ENCODE data around the gene S100A7. TPM values are rescaled to one million over a fixed set of nuclear protein-coding genes. Genes with fewer than 3 reads are reported as not detected.

The S100A7 gene
- total RNA-seq, 1 donor from 2014 or later = not detected

DNA sequence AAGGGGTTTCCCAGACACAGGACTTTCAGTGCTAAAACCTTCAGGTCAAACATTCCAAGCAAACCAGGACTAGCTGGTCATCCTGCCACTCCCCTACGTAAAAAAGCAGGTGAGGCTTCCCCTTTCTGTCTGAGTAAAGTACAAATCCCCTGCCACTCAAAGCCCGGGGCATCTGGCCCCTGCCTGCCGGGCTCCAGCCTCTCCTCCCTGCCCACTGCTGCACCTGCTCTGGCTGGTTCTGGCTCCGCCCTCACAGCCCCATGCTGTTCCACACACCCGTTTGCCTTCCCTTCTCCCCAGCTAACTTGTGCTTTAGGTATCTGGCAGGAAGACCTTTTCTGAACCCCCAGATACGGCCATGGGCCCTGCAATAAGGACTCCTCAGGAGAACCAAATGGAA is 23.3 kb upstream of the S100A7 start:
- DNase-seq (no peak), ATAC-seq (no peak)
- TF ChIP-seq, protein P1, sequence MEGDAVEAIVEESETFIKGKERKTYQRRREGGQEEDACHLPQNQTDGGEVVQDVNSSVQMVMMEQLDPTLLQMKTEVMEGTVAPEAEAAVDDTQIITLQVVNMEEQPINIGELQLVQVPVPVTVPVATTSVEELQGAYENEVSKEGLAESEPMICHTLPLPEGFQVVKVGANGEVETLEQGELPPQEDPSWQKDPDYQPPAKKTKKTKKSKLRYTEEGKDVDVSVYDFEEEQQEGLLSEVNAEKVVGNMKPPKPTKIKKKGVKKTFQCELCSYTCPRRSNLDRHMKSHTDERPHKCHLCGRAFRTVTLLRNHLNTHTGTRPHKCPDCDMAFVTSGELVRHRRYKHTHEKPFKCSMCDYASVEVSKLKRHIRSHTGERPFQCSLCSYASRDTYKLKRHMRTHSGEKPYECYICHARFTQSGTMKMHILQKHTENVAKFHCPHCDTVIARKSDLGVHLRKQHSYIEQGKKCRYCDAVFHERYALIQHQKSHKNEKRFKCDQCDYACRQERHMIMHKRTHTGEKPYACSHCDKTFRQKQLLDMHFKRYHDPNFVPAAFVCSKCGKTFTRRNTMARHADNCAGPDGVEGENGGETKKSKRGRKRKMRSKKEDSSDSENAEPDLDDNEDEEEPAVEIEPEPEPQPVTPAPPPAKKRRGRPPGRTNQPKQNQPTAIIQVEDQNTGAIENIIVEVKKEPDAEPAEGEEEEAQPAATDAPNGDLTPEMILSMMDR (IDR thresholded peaks at IDR 0.05) = no peak
- no peak overlapping the region for H3K4me3 ChIP-seq
- H3K27ac ChIP-seq = no peak overlapping the region
- H3K4me1 ChIP-seq = no peaks in the 10 kb centered on the region
- intact Hi-C loops (cut with DNase I) = no loop called here
- H3K27me3 ChIP-seq = no peaks in the 10 kb centered on the region
- no peaks in the 10 kb centered on the region for H3K36me3 ChIP-seq
- no peaks in the 10 kb centered on the region for H3K9me3 ChIP-seq

DNA sequence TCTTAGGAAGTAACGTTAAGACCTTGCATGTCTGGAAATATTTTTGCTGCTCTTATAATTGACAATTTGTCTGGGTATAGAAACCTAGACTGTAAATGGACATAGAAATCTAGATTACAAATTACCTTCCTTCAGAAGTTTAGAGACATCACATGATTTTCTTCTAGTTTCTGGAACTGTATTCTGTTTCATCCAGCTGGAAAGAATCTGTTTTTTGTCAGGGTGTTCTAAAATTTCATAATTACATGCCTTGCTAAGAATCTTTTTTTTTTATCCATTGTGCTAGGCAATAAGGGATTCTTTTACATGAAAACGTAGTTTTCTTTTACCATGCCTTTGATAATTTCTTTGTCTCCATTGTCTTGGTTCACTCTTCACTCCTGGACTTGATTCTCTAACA is 20.7 kb upstream of the S100A7 start:
- no peaks in the 10 kb centered on the region for H3K27me3 ChIP-seq
- no peaks in the 10 kb centered on the region for H3K36me3 ChIP-seq
- H3K4me1 ChIP-seq = no peaks in the 10 kb centered on the region
- ATAC-seq (no peak), DNase-seq (no peak)
- intact Hi-C loops (cut with DNase I) = no loop called here
- no peak overlapping the region for H3K4me3 ChIP-seq
- TF ChIP-seq, protein P1 (IDR thresholded peaks at IDR 0.05) = no peak
- no peak overlapping the region for H3K27ac ChIP-seq
- H3K9me3 ChIP-seq = no peaks in the 10 kb centered on the region

DNA sequence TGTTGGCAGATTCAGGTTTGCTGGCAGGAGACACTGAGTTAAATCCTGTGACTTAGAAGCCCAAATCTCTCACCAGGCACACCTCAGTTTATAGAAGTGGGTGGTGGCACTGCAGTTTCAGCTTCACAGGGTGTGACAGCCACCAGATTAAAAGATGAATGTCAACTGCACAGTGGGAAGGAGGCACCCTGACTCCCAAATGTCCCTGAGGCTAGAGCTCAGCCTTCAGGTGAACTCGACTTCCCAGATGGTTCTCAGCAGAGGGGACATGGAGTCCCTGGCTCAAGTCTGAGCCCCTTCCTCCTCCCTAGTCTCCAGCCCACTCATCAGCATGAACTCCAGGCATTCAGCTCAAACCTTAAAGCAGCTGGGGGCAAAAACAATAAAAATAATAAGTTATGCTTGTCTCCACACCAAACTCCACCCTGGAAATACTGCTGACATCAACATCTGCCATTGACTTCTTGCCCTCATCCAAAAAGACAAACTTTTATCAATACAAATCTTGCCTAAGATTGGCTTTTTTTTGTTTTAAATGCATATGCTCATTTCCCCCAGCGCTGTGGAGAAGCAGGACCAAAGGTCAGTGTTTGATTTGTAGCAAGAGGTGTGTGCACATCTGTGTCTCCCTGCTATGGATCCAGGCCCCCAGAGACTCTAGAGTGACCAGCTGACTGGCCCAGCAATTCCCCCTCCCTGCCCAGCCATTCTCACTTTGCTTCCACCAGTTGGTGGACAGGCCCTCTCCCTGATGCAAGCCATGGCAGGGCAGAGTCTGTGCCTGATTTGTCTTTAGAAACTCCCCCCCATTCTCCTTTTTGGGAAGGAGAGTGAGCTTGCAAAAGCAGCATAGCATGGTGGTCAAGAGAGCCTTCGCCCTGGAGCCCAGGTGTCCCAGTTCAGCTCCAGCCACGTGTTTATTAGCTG is 18.5 kb upstream of the S100A7 start:
- Histone ChIP-seq H3K4me3 (no peak overlapping the region), H3K36me3 (no peaks in the 10 kb centered on the region), H3K27me3 (no peaks in the 10 kb centered on the region), H3K27ac (no peak overlapping the region), H3K9me3 (no peaks in the 10 kb centered on the region), H3K4me1 (no peaks in the 10 kb centered on the region)
- ATAC-seq (no peak), DNase-seq (no peak)
- intact Hi-C loops (cut with DNase I) = no loop called here
- TF ChIP-seq, protein P1 (IDR thresholded peaks at IDR 0.05) = no peak

DNA sequence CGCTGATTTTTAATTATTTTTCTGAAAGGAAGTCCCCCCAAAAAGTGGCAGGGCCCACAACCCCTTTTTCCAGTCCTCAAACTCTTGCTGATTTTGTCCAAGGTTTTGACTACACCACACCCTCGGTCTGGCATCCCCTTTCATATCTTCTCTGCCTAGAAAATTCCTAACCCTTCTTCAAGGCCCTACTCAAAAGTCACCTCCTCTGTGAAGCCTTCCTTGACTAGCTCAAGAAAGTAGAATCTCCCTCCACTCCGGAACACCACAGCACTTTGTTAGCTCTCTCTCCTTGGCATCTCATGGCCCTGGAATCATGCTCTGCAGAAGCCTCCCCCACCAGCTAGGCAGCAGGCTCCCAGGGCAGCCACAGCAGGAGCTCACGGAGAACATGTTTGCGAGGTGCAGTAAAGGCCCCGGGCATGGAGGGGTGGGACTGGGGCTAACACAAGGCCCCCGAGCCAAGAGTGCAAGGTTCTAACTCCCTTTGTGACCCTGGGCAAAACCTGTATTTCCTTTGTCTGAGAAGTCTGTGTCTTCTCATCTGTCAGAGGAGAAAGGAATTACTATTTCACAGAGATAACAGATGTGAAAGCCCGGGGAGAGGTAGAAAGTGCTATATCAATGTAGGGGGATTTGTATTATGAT is 17.7 kb upstream of the S100A7 start:
- ATAC-seq = no peak
- H3K27ac ChIP-seq = no peak overlapping the region
- no peaks in the 10 kb centered on the region for H3K4me1 ChIP-seq
- no peak for DNase-seq
- H3K4me3 ChIP-seq = no peak overlapping the region
- H3K36me3 ChIP-seq = no peaks in the 10 kb centered on the region
- H3K9me3 ChIP-seq = no peaks in the 10 kb centered on the region
- intact Hi-C loops (cut with DNase I) = no loop called here
- TF ChIP-seq, protein P1 (IDR thresholded peaks at IDR 0.05) = no peak
- no peaks in the 10 kb centered on the region for H3K27me3 ChIP-seq

DNA sequence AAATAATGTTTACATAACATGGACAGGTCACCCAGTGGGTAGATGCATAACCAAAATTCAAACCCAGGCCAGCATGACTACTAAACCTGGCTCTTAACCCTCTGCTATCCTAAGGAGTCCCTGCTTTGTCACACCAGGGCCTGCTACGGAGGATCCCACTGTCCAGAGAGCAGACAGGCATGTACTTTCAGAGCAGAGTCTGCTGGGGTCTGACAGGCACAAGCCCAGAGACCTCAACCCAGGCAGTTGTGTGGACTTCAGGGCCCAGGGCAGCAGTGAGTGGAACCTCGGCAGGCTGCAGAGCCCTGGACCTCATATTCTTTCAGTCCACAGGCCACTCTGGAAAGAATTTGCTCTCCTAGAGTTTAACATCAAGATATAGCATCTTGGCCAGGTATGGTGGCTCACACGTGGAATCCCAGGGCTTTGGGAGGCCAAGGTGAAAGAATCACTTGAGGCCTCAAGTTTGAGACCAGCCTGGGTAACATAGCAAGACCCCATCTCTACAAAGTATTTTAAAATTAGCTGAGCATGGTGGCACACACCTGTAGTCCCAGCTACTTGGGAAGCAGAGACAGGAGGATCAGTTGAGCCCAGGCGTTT is 16.1 kb upstream of the S100A7 start:
- ATAC-seq (no peak), DNase-seq (no peak)
- Histone ChIP-seq H3K9me3 (no peaks in the 10 kb centered on the region), H3K36me3 (no peaks in the 10 kb centered on the region), H3K4me1 (no peaks in the 10 kb centered on the region), H3K4me3 (no peak overlapping the region), H3K27ac (no peak overlapping the region), H3K27me3 (no peaks in the 10 kb centered on the region)
- TF ChIP-seq, protein P1 (IDR thresholded peaks at IDR 0.05) = no peak
- intact Hi-C loops (cut with DNase I) = no loop called here

Data from upper lobe of right lung (tissue), 1 donor.